ENCODE data around the gene HS6ST1.

Gene HS6ST1

GRCh38 chr2:128346291-128347170, 27.9 kb upstream of the HS6ST1 start:
- ChIA-PET CTCF (no interaction called here), POLR2A (no interaction called here)
- Histone ChIP-seq H3K36me3 (ENCODE audit: control insufficient read depth in 2 of 2, insufficient read depth in 1 of 2, low read length in 2 of 2) (no peaks in the 10 kb centered on the region), H3K27ac (ENCODE audit: extremely low read depth, low read depth, low read length) (no peak overlapping the region), H3K4me3 (ENCODE audit: low read depth, low read length) (no peak overlapping the region), H3K9me3 (ENCODE audit: control insufficient read depth, insufficient read depth, low read depth, low read length) (no peaks in the 10 kb centered on the region), H3K4me1 (ENCODE audit: control insufficient read depth, insufficient read depth, low read length) (no peaks in the 10 kb centered on the region)
- no peak for TF ChIP-seq ZBTB8A (tag by site-specific recombination; IDR thresholded peaks at IDR 0.05)
- no peak for TF ChIP-seq ZNF48 (tag by site-specific recombination; IDR thresholded peaks at IDR 0.05)
- TF ChIP-seq INSM2 (tag by site-specific recombination; IDR thresholded peaks at IDR 0.05), result no peak
- TF ChIP-seq EGR2 (tag by site-specific recombination; IDR thresholded peaks at IDR 0.05; ENCODE audit: low read depth), result no peak
- TF ChIP-seq ZNF155 (tag by site-specific recombination; IDR thresholded peaks at IDR 0.05), result no peak
- TF ChIP-seq ZNF777 (tag by site-specific recombination; IDR thresholded peaks at IDR 0.05; ENCODE audit: borderline replicate concordance), result no peak
- no peak for TF ChIP-seq ZBTB7A (tag by site-specific recombination; IDR thresholded peaks at IDR 0.05; ENCODE audit: low read depth)
- TF ChIP-seq ZNF529 (tag by site-specific recombination; IDR thresholded peaks at IDR 0.05; ENCODE audit: insufficient replicate concordance), result no peak
- TF ChIP-seq ZNF488 (tag by site-specific recombination; IDR thresholded peaks at IDR 0.05), result no peak
- no peak for TF ChIP-seq ZNF658 (tag by site-specific recombination; IDR thresholded peaks at IDR 0.05)
- no peak for TF ChIP-seq ZNF707 (tag by site-specific recombination; IDR thresholded peaks at IDR 0.05)
- no peak for TF ChIP-seq ZNF830 (tag by site-specific recombination; IDR thresholded peaks at IDR 0.05; ENCODE audit: low read depth)
- no peak for TF ChIP-seq ZNF211 (tag by site-specific recombination; IDR thresholded peaks at IDR 0.05; ENCODE audit: low read depth)
- no peak for TF ChIP-seq ZNF544 (tag by site-specific recombination; IDR thresholded peaks at IDR 0.05)
- no peak for TF ChIP-seq ZNF449 (tag by site-specific recombination; IDR thresholded peaks at IDR 0.05)
- no peak for TF ChIP-seq ZNF433 (tag by site-specific recombination; IDR thresholded peaks at IDR 0.05; ENCODE audit: low read depth)
- TF ChIP-seq BCL6B (tag by site-specific recombination; IDR thresholded peaks at IDR 0.05), result no peak
- TF ChIP-seq ZBTB48 (tag by site-specific recombination; IDR thresholded peaks at IDR 0.05), result no peak
- no peak for TF ChIP-seq ZFHX2 (tag by site-specific recombination; conservative IDR thresholded peaks at IDR 0.05)
- TF ChIP-seq ZNF549 (tag by site-specific recombination; IDR thresholded peaks at IDR 0.05), result no peak
